ENCODE measurements around the gene FLNA. TPM values are rescaled to one million over a fixed set of nuclear protein-coding genes. Genes with fewer than 3 reads are reported as not detected.
"Not testable (repeated sequence)": the region's sequence is repeated elsewhere in the genome, so short reads cannot be mapped to it uniquely, and the experiment has no call there.

Gene FLNA
- total RNA-seq, 1 donor from 2014 or later: 824 TPM

DNA sequence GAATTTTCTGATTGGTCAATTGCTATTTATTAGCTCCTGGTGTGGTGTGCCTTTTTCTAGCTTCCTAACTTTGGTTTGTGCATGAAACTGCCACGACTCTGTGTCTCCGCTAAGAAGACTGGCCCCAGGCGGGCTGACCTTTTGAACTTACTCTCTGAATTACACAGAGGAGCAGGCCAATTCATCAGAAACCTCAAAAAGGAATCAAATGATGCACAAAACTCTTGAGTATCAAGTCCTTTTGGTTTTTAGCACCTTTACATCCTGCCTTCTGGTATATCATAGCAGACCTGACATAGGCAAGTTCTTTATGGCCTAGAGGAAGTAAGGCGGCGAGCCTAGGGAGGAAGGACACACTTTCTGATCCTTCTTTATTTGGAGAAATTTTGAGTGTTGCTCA is 61.3 kb downstream of the FLNA start:
- Mint-ChIP-seq H3K27ac (peak overlapping the region; percentile 85), H3K4me3 (peak overlapping the region; percentile 65), H3K27me3 (no peaks in the 10 kb centered on the region), H3K9me3 (no peaks in the 10 kb centered on the region), H3K4me1 (peaks cover 39% of the 10 kb centered on the region), H3K36me3 (ENCODE audit: low read depth) (no peaks in the 10 kb centered on the region)
- intact Hi-C loops (cut with micrococcal nuclease): no loop called here
- peak; percentile 61 for DNase-seq

DNA sequence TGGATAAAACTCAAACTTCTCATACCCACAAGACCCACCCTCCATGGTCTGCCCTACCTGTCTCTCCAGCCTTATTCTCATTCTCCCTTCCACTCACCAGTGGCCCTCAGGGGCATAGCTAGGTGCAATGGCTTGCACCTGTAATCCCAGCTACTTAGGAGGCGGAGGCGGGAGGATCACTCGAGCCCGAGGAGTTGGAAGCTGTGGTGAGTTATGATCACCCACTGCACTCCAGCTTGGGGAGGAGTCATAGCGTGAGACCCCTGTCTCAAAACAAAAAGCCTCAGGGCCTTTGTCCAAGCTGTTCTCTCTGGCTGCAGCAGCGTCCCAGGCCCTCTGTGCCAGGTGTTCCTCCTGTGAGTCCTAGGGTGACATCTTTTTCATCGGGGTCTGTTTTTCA is 62.3 kb downstream of the FLNA start:
- DNase-seq: no peak
- no peaks in the 10 kb centered on the region for H3K27me3 Mint-ChIP-seq
- H3K4me1 Mint-ChIP-seq: peaks cover 42% of the 10 kb centered on the region
- no peaks in the 10 kb centered on the region for H3K36me3 Mint-ChIP-seq (ENCODE audit: low read depth)
- no peak overlapping the region for H3K4me3 Mint-ChIP-seq
- peak overlapping the region; percentile 16 for H3K27ac Mint-ChIP-seq
- intact Hi-C loops (cut with micrococcal nuclease): no loop called here
- H3K9me3 Mint-ChIP-seq: no peaks in the 10 kb centered on the region

DNA sequence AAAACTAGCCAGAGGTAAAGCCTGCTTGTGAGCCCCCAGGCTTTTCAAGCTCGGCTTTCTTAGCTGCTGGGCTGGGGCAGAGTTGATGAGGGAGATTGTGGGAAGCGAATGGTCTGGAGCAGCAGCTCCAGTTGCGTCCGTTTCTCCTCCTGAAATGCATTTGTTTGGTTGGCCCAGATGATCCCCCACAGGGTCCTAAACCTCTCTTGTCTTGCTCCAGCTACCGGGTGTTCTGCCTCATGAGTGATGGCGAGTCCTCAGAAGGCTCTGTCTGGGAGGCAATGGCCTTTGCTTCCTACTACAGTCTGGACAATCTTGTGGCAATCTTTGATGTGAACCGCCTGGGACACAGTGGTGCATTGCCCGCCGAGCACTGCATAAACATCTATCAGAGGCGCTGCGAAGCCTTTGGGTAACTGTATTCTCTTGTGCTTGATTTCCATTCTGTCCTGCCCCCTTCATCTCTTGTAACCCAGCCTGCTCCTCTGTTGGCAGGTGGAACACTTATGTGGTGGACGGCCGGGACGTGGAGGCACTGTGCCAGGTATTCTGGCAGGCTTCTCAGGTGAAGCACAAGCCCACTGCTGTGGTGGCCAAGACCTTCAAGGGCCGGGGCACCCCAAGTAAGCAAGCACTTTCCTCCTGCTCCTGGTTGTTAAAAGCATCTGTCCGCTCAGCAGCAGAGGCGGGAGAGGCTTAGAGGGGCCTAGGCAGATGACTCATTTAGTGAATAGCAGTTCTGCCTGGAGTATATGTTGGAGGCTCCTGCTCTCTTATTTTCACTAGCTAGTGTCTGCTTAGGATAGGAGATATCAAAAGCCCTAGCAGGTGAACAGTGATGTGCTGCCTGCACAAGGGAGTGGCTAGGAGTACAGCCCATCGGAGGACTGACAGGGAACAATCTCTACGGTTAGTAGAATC is 63.6 kb downstream of the FLNA start:
- intact Hi-C loops (cut with micrococcal nuclease): no loop called here
- Mint-ChIP-seq H3K27me3 (no peaks in the 10 kb centered on the region), H3K4me3 (no peak overlapping the region), H3K27ac (peak overlapping the region; percentile 51), H3K36me3 (ENCODE audit: low read depth) (no peaks in the 10 kb centered on the region), H3K4me1 (peaks cover 39% of the 10 kb centered on the region), H3K9me3 (no peaks in the 10 kb centered on the region)
- no peak for DNase-seq

DNA sequence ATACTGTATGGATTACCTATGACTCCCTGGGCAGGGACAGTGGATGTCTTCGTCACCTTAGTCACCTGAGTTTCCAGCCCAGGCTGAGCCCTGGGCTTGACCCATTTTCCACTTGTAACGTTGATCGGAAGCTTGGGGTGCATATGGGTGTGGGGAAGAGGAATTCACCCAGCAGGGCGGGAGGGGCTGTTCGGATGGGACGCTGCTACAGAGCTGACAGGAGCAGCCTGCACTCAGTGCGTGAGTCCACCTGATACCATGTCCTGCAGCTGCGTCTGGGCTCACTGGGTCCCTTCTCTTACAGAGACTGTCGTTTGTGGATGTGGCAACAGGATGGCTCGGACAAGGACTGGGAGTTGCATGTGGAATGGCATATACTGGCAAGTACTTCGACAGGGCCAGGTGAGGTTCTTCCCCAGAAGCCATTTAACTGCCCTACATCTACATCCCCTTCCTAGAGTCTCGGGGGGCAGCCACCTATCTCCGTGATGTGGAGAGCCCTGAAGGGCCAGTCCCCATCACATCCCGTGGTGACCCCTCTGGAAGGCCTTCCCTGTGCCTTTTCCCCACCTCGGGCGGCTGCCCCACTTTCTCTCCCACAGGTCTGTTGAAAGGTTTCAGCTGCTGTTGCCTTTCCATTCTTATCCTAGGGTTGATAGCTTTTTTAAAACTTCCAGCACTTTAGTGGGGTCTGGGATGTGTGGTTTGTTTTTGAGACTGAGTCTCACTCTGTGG is 65.2 kb downstream of the FLNA start:
- Mint-ChIP-seq H3K4me1 (peaks cover 38% of the 10 kb centered on the region), H3K27me3 (no peaks in the 10 kb centered on the region), H3K27ac (no peak overlapping the region), H3K4me3 (no peak overlapping the region), H3K9me3 (no peaks in the 10 kb centered on the region), H3K36me3 (ENCODE audit: low read depth) (no peaks in the 10 kb centered on the region)
- intact Hi-C loops (cut with micrococcal nuclease): no loop called here
- no peak for DNase-seq

DNA sequence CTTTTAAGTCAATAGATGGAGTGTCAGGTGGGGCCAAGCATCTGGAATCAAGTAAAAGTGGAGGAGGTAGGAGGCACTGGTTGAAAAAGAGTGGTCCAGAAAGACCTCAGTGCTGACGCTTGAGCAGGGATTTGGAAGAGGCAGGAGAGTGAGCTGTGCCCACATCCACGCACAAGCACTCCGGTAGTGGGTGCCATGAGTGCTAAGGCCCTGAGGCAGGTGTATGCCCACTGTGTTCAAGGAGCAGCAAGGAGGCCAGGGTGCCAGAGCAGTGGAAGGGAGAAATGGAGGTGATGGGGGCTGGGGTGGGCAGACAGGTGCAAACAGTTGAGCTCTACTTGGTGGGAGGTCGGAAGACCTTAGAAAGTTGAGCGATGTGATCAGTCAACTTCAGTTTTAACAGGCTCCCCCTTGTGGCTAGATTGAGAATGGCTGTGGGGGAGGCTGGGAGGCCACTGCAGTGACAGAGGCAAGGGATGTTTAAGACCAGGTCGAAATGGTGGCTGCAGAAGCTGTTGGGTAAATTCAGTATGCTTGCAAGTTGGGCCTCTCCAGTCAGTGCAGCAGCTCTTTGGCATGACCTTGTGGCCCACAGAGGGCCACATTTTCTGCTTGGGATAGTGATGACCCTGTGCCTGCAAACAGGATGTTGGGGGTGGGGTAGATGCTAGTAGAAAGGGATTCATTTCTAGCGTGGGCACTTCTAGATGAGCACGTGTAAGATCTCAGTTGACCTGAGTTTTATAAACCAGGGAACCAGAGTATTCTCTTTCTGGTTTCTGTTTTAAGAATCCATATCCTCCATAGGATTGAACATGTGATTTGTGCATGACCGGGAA is 66.1 kb downstream of the FLNA start:
- H3K27me3 Mint-ChIP-seq: no peaks in the 10 kb centered on the region
- H3K27ac Mint-ChIP-seq: peak overlapping the region; percentile 56
- H3K4me3 Mint-ChIP-seq: peak overlapping the region; percentile 50
- intact Hi-C loops (cut with micrococcal nuclease): no loop called here
- H3K36me3 Mint-ChIP-seq (ENCODE audit: low read depth): no peaks in the 10 kb centered on the region
- no peaks in the 10 kb centered on the region for H3K9me3 Mint-ChIP-seq
- peaks cover 31% of the 10 kb centered on the region for H3K4me1 Mint-ChIP-seq
- peak; percentile 93 for DNase-seq

DNA sequence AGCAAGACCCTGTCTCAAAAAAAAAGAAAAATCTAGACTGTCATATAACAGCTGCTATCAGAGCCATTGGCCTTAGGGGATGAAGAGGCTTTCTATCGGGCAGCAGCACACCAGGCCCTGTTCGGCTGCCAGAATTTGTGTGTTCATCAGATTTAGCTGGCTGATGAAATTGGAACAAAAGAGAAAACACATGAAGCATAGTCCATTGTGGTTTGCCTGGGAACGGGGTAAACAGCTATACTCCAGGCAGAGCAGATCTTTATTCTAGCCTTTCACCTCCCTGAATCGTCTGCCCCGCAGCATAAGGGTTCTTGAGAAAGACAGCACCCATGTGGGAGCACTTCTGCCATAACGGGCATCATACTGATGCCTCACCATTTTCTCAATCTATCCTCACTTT is 67.2 kb downstream of the FLNA start:
- H3K27me3 Mint-ChIP-seq: no peaks in the 10 kb centered on the region
- DNase-seq: no peak
- H3K27ac Mint-ChIP-seq: no peak overlapping the region
- intact Hi-C loops (cut with micrococcal nuclease): no loop called here
- H3K4me3 Mint-ChIP-seq: no peak overlapping the region
- no peaks in the 10 kb centered on the region for H3K9me3 Mint-ChIP-seq
- H3K4me1 Mint-ChIP-seq: peaks cover 24% of the 10 kb centered on the region
- H3K36me3 Mint-ChIP-seq (ENCODE audit: low read depth): no peaks in the 10 kb centered on the region

DNA sequence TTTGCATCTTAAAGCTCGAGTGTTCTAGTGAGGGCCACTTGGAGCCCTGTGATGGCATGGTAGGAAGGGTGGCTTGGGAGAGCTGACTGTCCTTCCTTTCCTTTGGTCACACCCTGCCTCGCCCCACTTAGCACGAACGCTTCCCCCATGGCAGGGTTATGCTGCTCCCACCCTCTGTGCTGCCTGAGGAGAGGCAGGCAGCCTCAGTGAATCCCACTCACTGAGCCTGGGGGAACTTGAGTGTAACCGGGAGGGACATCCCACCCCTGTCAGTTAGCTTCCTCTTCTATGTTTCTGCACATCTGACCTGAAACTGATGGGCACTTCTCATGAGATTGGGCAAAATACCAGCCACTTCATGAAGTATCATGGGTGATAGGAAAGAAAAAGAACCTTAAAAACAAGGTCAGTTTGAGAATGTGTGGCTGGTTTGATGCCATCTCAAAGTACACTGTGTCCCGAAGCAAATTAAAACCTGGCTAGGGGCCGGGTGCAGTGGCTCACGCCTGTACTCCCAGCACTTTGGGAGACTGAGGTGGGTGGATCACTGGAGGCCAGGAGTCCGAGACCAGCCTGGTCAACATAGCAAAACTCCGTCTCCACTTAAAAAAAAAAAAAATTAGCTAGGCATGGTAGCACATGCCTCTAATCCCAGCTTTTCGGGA is 68.8 kb downstream of the FLNA start:
- no peak for DNase-seq
- Mint-ChIP-seq H3K4me1 (peaks cover 15% of the 10 kb centered on the region), H3K27me3 (no peaks in the 10 kb centered on the region), H3K36me3 (ENCODE audit: low read depth) (no peaks in the 10 kb centered on the region), H3K27ac (no peak overlapping the region), H3K4me3 (no peak overlapping the region), H3K9me3 (no peaks in the 10 kb centered on the region)
- intact Hi-C loops (cut with micrococcal nuclease): no loop called here

DNA sequence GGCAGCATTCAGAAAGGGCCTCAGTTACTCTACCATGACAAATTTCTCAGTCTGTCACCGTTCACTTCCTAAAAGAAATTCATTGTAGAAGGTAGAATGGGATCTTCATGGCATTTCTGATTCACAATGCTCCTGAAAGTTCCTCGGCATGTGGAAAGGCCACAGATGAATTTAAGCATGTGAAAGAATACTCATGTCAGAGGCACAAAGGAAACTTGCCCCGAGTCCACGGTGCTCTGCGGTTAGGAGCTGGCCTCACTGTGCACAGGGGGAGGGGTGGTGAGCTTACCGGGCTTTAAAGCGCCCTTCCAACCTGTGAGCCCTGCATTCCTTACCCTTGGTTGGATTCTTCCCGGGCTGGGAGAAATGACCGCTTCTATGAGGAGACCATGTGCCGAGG is 69.6 kb downstream of the FLNA start:
- H3K9me3 Mint-ChIP-seq: no peaks in the 10 kb centered on the region
- no peaks in the 10 kb centered on the region for H3K36me3 Mint-ChIP-seq (ENCODE audit: low read depth)
- no peak overlapping the region for H3K27ac Mint-ChIP-seq

DNA sequence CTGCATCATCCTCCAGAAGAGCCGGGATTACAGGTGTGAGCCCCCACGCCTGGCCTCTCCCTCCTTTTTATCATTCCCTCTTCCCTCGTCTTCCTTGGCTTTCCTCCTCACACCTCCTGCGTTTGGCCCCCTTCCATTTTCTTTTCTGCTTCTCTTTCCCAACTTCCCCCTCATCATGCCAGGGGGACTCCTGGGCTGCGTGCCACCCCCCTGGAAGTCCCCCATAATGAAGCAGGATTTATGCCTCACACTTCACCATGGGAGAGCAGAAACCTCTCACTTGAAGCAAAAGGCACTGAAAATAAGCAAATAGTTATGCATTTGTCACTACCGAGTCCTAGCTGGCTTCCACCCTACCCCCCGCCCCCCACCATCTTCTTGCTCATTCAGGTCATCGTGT is 71.0 kb downstream of the FLNA start:
- Mint-ChIP-seq H3K9me3 (no peaks in the 10 kb centered on the region), H3K27me3 (peaks cover 2% of the 10 kb centered on the region)
- no peak for DNase-seq

More for the DNA sequence above, 69.6 kb downstream of the FLNA start:
- intact Hi-C loops (cut with micrococcal nuclease): no loop called here
- Mint-ChIP-seq H3K27me3 (peaks cover 2% of the 10 kb centered on the region), H3K4me1 (peaks cover 15% of the 10 kb centered on the region), H3K4me3 (no peak overlapping the region)
- no peak for DNase-seq

DNA sequence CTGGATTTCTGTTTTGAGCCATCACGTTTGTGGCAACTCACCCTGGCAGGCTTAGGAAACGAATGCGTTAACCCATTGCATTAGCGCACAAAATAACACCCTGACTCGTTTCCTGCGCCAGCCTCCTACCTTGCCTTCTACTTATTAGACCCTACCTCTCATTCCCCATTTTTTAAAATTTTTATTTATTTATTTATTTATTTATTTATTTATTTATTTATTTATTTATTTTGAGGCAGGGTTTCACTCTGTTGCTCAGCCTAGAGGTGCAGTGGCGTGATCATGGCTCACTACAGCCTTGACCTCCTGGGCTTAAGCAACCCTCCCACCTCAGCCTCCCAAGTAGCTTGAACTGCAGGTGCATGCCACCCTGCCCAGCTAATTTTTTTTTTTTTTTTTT is 71.4 kb downstream of the FLNA start:
- H3K4me3 Mint-ChIP-seq; H3K27me3 Mint-ChIP-seq; H3K9me3 Mint-ChIP-seq; H3K36me3 Mint-ChIP-seq (ENCODE audit: low read depth); H3K27ac Mint-ChIP-seq; intact Hi-C loops (cut with micrococcal nuclease); H3K4me1 Mint-ChIP-seq; DNase-seq: not testable (repeated sequence)

More for the DNA sequence above, 71.0 kb downstream of the FLNA start:
- Mint-ChIP-seq H3K4me1 (peaks cover 10% of the 10 kb centered on the region), H3K27ac (no peak overlapping the region), H3K36me3 (ENCODE audit: low read depth) (no peaks in the 10 kb centered on the region), H3K4me3 (no peak overlapping the region)
- intact Hi-C loops (cut with micrococcal nuclease): no loop called here

DNA sequence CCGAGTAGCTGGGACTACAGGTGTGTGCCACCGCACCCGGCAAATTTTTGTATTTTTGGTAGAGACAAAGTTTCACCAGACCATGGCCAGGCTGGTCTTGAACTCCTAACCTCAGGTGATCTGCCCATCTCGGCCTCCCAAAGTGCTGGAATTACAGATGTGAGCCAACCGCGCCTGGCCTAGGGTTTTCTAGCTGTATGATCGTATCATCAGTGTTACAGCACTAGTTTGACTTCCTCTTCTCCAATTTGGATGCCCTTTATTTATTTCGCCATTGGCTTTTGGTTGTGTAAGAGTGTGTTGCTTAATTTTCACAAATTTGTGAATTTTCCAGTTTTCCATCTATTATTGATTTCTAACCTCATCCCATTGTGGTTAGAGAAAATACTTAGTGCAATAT is 73.6 kb downstream of the FLNA start:
- Mint-ChIP-seq H3K9me3 (no peaks in the 10 kb centered on the region), H3K36me3 (ENCODE audit: low read depth) (no peaks in the 10 kb centered on the region), H3K4me3 (no peak overlapping the region), H3K4me1 (no peaks in the 10 kb centered on the region), H3K27me3 (peaks cover 2% of the 10 kb centered on the region), H3K27ac (no peak overlapping the region)
- intact Hi-C loops (cut with micrococcal nuclease): no loop called here
- DNase-seq: no peak

Data from activated CD4-positive, alpha-beta T cell treated with anti-CD3 and anti-CD28 coated beads, Interleukin-2, amount 10 ng/mL, durations not matched to agents 24 days and 14 days (primary cell).